ENCODE data around the gene MSI2.

- no peak for TF ChIP-seq CTCF (IDR thresholded peaks at IDR 0.05)
- no peak for TF ChIP-seq POLR2AphosphoS5 (IDR thresholded peaks at IDR 0.05)
These were observed 34.7 kb upstream of the MSI2 start for GRCh38 chr17:57221366-57222350.

Data from suprapubic skin (tissue), 3 donors.